ENCODE data around the gene TENT5C.

Gene TENT5C

GRCh38 chr1:117573386-117574023, 32.3 kb upstream of the TENT5C start:
- no peak for DNase-seq

GRCh38 chr1:117574161-117574835, 31.6 kb upstream of the TENT5C start:
- no peak for DNase-seq

- no peak for DNase-seq
Measured at GRCh38 chr1:117575586-117576225, 30.1 kb upstream of the TENT5C start.

- DNase-seq: no peak
Measured at GRCh38 chr1:117576236-117576635, 29.6 kb upstream of the TENT5C start.

GRCh38 chr1:117577191-117577885, 28.5 kb upstream of the TENT5C start:
- no peak for DNase-seq

GRCh38 chr1:117578466-117578865, 27.4 kb upstream of the TENT5C start:
- DNase-seq: no peak

GRCh38 chr1:117579221-117579906, 26.5 kb upstream of the TENT5C start:
- DNase-seq: no peak

- no peak for DNase-seq
Measured at GRCh38 chr1:117580436-117580835, 25.4 kb upstream of the TENT5C start.

GRCh38 chr1:117580882-117581281, 25.0 kb upstream of the TENT5C start:
- DNase-seq: no peak

- DNase-seq: no peak
Measured at GRCh38 chr1:117581391-117581943, 24.4 kb upstream of the TENT5C start.

GRCh38 chr1:117582451-117582850, 23.4 kb upstream of the TENT5C start:
- no peak for DNase-seq

- no peak for DNase-seq
Measured at GRCh38 chr1:117583247-117583646, 22.6 kb upstream of the TENT5C start.

GRCh38 chr1:117584181-117584580, 21.7 kb upstream of the TENT5C start:
- DNase-seq: no peak

- DNase-seq: no peak
Measured at GRCh38 chr1:117585086-117585485, 20.8 kb upstream of the TENT5C start.

GRCh38 chr1:117586337-117586736, 19.5 kb upstream of the TENT5C start:
- no peak for DNase-seq

- DNase-seq: no peak
Measured at GRCh38 chr1:117586747-117587498, 18.9 kb upstream of the TENT5C start.

GRCh38 chr1:117587499-117588356, 18.1 kb upstream of the TENT5C start:
- no peak for DNase-seq

- DNase-seq: no peak
Measured at GRCh38 chr1:117589544-117589943, 16.3 kb upstream of the TENT5C start.

- no peak for DNase-seq
Measured at GRCh38 chr1:117590273-117590925, 15.4 kb upstream of the TENT5C start.

- DNase-seq: no peak
Measured at GRCh38 chr1:117591252-117591651, 14.6 kb upstream of the TENT5C start.
